HUES64 (cell line): ENCODE results near the gene PCYT1A. TPM values are rescaled to one million over a fixed set of nuclear protein-coding genes. Genes with fewer than 3 reads are reported as not detected.
A peak's percentile ranks its signal among the peaks of the same experiment; 100 is the strongest.

ENCODE experiments used
- H3K27ac ChIP-seq: 2 replicates; pipeline ENCODE4 v1.7.0; 2013; ENCODE audit warnings: low read depth, low read length, inconsistent platforms
- H3K27me3 ChIP-seq: 2 replicates; pipeline ENCODE4 v1.6.1; 2013; ENCODE audit warnings: mild to moderate bottlenecking, low read length; ENCODE audit not compliant: insufficient read depth
- H3K36me3 ChIP-seq: 2 replicates; pipeline ENCODE4 v1.6.1; 2013; ENCODE audit warnings: mild to moderate bottlenecking, low read length; ENCODE audit not compliant: insufficient read depth
- H3K4me1 ChIP-seq: 2 replicates; pipeline ENCODE4 v1.6.1; 2013; ENCODE audit warnings: mild to moderate bottlenecking, low read length, moderate library complexity; ENCODE audit not compliant: insufficient read depth
- H3K4me3 ChIP-seq: 2 replicates; pipeline ENCODE4 v1.5.1; 2013; ENCODE audit warnings: mild to moderate bottlenecking, low read length, moderate library complexity
- H3K9ac ChIP-seq: 2 replicates; pipeline ENCODE4 v1.6.1; 2013; ENCODE audit warnings: mild to moderate bottlenecking, low read depth, low read length
- H3K9me3 ChIP-seq: 2 replicates; pipeline ENCODE4 v1.6.1; 2013; ENCODE audit warnings: low read depth, low read length; ENCODE audit not compliant: insufficient read depth
- WGBS: fragments of 150-250, 120-280 bp; methylation state at CpG from one replicate; pipeline ENCODE4 v1.1.7; 2013; ENCODE audit warnings: missing lambda C conversion rate; 5-methylcytosine and 5-hydroxymethylcytosine counted together
- polyA plus RNA-seq, 2 experiments: library from polyadenylated mRNA; stranded (reverse); fragments of 50-300 nt; gene quantifications; one replicate each; pipeline ENCODE4 v1.2.3, GENCODE V29; 2013

The PCYT1A gene
- 23.4 TPM for polyA plus RNA-seq (2013, experiment 1 of 2)
- polyA plus RNA-seq (2013, experiment 2 of 2), result 21.7 TPM

GRCh38 chr3:196287440-196288140 is at the start of gene PCYT1A:
TSS of gene PCYT1A (minus strand) at chr3:196287726. CDS start at chr3:196270531, 17,195 bp downstream.
- under 1% methylated on average over 55 of the region's 55 CpGs for WGBS
- Histone ChIP-seq H3K4me3 (peak within 1 kb of the TSS; percentile 80), H3K27ac (peak within 1 kb of the TSS; percentile 92), H3K27me3 (no peaks in the 10 kb centered on the region), H3K4me1 (peaks cover 16% of the 10 kb centered on the region), H3K9me3 (no peaks in the 10 kb centered on the region), H3K36me3 (no peaks in the 10 kb centered on the region; the same call in 1 of the 2 replicates), H3K9ac (peak within 1 kb of the TSS; percentile 89)

- Histone ChIP-seq H3K27ac (no peak overlapping the region), H3K27me3 (no peaks in the 10 kb centered on the region), H3K9ac (no peak overlapping the region), H3K4me1 (peaks cover 2% of the 10 kb centered on the region; the same call in 1 of the 2 replicates), H3K4me3 (no peak overlapping the region), H3K9me3 (no peaks in the 10 kb centered on the region), H3K36me3 (no peaks in the 10 kb centered on the region)
- 94% methylated on average over 17 of the region's 17 CpGs for WGBS
Measured at GRCh38 chr3:196336319-196337145, 49.0 kb upstream of the PCYT1A start.

GRCh38 chr3:196335503-196335948 is 48.0 kb upstream of the PCYT1A start:
- no peak overlapping the region for H3K4me3 ChIP-seq
- no peaks in the 10 kb centered on the region for H3K9me3 ChIP-seq
- H3K27ac ChIP-seq, result no peak overlapping the region
- 92% methylated on average over 12 of the region's 12 CpGs for WGBS
- no peaks in the 10 kb centered on the region for H3K27me3 ChIP-seq
- no peak overlapping the region for H3K9ac ChIP-seq
- H3K36me3 ChIP-seq, result no peaks in the 10 kb centered on the region
- peaks cover 2% of the 10 kb centered on the region; the same call in 1 of the 2 replicates for H3K4me1 ChIP-seq

GRCh38 chr3:196334982-196335381 is 47.5 kb upstream of the PCYT1A start:
- H3K27ac ChIP-seq, result no peak overlapping the region
- no peaks in the 10 kb centered on the region for H3K27me3 ChIP-seq
- WGBS, result 100% methylated on average over 1 of the region's 1 CpG
- no peaks in the 10 kb centered on the region for H3K9me3 ChIP-seq
- H3K36me3 ChIP-seq, result no peaks in the 10 kb centered on the region
- no peaks in the 10 kb centered on the region for H3K4me1 ChIP-seq
- H3K4me3 ChIP-seq, result no peak overlapping the region
- H3K9ac ChIP-seq, result no peak overlapping the region

GRCh38 chr3:196332168-196332567 is 44.6 kb upstream of the PCYT1A start:
- Histone ChIP-seq H3K36me3 (no peaks in the 10 kb centered on the region), H3K9me3 (no peaks in the 10 kb centered on the region), H3K4me1 (no peaks in the 10 kb centered on the region), H3K27ac (no peak overlapping the region), H3K27me3 (no peaks in the 10 kb centered on the region), H3K9ac (no peak overlapping the region), H3K4me3 (no peak overlapping the region)
- 92% methylated on average over 8 of the region's 8 CpGs for WGBS

- Histone ChIP-seq H3K27me3 (no peaks in the 10 kb centered on the region), H3K4me3 (no peak overlapping the region), H3K4me1 (no peaks in the 10 kb centered on the region), H3K9ac (no peak overlapping the region), H3K27ac (no peak overlapping the region), H3K9me3 (no peaks in the 10 kb centered on the region), H3K36me3 (no peaks in the 10 kb centered on the region)
- 66% methylated on average over 6 of the region's 6 CpGs for WGBS
Measured at GRCh38 chr3:196327405-196327804, 39.9 kb upstream of the PCYT1A start.

GRCh38 chr3:196326936-196327335 is 39.4 kb upstream of the PCYT1A start:
- Histone ChIP-seq H3K9ac (no peak overlapping the region), H3K4me1 (no peaks in the 10 kb centered on the region), H3K27me3 (no peaks in the 10 kb centered on the region), H3K4me3 (no peak overlapping the region), H3K36me3 (no peaks in the 10 kb centered on the region), H3K9me3 (no peaks in the 10 kb centered on the region), H3K27ac (no peak overlapping the region)
- 75% methylated on average over 9 of the region's 9 CpGs for WGBS

- no peak overlapping the region for H3K9ac ChIP-seq
Measured at GRCh38 chr3:196323691-196324090, 36.2 kb upstream of the PCYT1A start.

GRCh38 chr3:196323016-196323415 is 35.5 kb upstream of the PCYT1A start:
- WGBS, result 91% methylated on average over 3 of the region's 4 CpGs
- no peak overlapping the region for H3K27ac ChIP-seq
- H3K9me3 ChIP-seq, result no peaks in the 10 kb centered on the region
- H3K4me3 ChIP-seq, result no peak overlapping the region
- no peak overlapping the region for H3K9ac ChIP-seq
- H3K36me3 ChIP-seq, result no peaks in the 10 kb centered on the region
- H3K27me3 ChIP-seq, result no peaks in the 10 kb centered on the region
- no peaks in the 10 kb centered on the region for H3K4me1 ChIP-seq

More at GRCh38 chr3:196323691-196324090, 36.2 kb upstream of the PCYT1A start:
- no peaks in the 10 kb centered on the region for H3K9me3 ChIP-seq
- 81% methylated on average over 11 of the region's 11 CpGs for WGBS
- H3K36me3 ChIP-seq, result no peaks in the 10 kb centered on the region
- H3K27me3 ChIP-seq, result no peaks in the 10 kb centered on the region
- H3K4me3 ChIP-seq, result no peak overlapping the region
- H3K4me1 ChIP-seq, result no peaks in the 10 kb centered on the region
- H3K27ac ChIP-seq, result no peak overlapping the region

- 91% methylated on average over 11 of the region's 11 CpGs for WGBS
- no peak overlapping the region for H3K4me3 ChIP-seq
- H3K27me3 ChIP-seq, result no peaks in the 10 kb centered on the region
- no peaks in the 10 kb centered on the region for H3K4me1 ChIP-seq
- no peak overlapping the region for H3K27ac ChIP-seq
- H3K9ac ChIP-seq, result no peak overlapping the region
- no peaks in the 10 kb centered on the region for H3K9me3 ChIP-seq
- H3K36me3 ChIP-seq, result no peaks in the 10 kb centered on the region
Measured at GRCh38 chr3:196321162-196321561, 33.6 kb upstream of the PCYT1A start.

GRCh38 chr3:196320137-196320536 is 32.6 kb upstream of the PCYT1A start:
- Histone ChIP-seq H3K9ac (no peak overlapping the region), H3K9me3 (no peaks in the 10 kb centered on the region), H3K4me1 (no peaks in the 10 kb centered on the region), H3K36me3 (peaks cover 4% of the 10 kb centered on the region; the same call in 1 of the 2 replicates), H3K27ac (no peak overlapping the region), H3K4me3 (no peak overlapping the region), H3K27me3 (no peaks in the 10 kb centered on the region)
- WGBS, result 97% methylated on average over 3 of the region's 3 CpGs
